ENCODE results near the gene BCAR3. TPM values are rescaled to one million over a fixed set of nuclear protein-coding genes. Genes with fewer than 3 reads are reported as not detected.

Gene BCAR3
- total RNA-seq, 1 experiment from 2014 or later, result 15.6 TPM

DNA sequence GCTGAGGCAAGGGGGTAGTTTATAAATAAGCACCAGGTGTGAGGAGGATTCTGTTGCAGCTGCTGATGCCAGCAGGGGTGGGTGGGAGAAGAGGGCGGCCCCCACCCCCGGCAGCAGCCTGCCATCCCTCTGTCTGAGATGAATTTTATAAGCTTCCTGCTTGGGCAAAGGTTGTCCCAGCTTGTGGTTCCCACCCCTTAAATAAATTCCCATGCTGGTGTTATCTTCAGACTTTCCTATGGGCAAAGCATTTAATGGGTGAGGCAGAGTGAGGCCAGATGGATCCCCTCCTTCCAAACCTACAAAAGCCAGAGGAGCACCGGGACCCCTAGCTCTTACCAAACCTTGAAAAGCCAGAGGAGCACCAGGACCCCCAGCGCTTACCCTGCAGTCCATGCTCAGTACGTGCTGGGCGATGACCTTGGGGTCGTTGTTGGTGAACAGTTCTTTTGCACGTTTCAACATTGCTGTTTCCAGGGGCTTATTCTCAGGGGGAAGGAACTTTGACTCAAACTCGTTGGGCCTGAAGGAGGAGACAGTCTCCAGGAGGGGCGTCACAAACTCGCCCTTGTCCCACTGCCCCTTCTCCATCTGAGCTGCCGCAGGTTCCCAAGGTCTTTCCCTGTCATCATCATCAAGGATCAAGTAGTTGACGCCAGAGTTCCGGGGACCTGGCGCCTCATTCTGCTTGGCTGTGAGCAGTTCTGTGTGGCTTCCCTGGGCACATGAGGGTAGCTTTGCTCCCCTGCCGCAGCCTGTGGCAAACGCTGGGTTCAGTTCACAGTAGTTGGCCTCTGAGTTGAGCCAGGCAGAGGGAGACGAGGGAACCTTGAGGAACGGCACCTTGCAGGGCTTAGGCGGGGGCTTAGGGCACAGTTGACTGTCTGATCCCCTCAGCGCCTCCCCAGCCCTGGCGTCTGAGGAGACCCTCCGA lies 99.5 kb downstream of the BCAR3 start:
- DNase-seq, result no peak
- Mint-ChIP-seq H3K4me3 (ENCODE audit: low read depth, unreplicated experiment) (no peak overlapping the region), H3K36me3 (ENCODE audit: insufficient read depth, unreplicated experiment) (peaks cover 51% of the 10 kb centered on the region), H3K9me3 (ENCODE audit: low read depth, unreplicated experiment) (no peaks in the 10 kb centered on the region), H3K27ac (ENCODE audit: unreplicated experiment) (no peak overlapping the region), H3K27me3 (ENCODE audit: unreplicated experiment) (no peaks in the 10 kb centered on the region), H3K4me1 (ENCODE audit: low read depth, unreplicated experiment) (peaks cover 58% of the 10 kb centered on the region)
- BruUV-seq (replicated peaks), result no TSS peak
- CTCF ChIA-PET, result interaction anchor here (0.6 kb wide), 1 partner anchor 27 kb away, joined by 8 read pairs; no protein-coding TSS in a partner anchor
- TF ChIP-seq, protein P1, sequence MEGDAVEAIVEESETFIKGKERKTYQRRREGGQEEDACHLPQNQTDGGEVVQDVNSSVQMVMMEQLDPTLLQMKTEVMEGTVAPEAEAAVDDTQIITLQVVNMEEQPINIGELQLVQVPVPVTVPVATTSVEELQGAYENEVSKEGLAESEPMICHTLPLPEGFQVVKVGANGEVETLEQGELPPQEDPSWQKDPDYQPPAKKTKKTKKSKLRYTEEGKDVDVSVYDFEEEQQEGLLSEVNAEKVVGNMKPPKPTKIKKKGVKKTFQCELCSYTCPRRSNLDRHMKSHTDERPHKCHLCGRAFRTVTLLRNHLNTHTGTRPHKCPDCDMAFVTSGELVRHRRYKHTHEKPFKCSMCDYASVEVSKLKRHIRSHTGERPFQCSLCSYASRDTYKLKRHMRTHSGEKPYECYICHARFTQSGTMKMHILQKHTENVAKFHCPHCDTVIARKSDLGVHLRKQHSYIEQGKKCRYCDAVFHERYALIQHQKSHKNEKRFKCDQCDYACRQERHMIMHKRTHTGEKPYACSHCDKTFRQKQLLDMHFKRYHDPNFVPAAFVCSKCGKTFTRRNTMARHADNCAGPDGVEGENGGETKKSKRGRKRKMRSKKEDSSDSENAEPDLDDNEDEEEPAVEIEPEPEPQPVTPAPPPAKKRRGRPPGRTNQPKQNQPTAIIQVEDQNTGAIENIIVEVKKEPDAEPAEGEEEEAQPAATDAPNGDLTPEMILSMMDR (IDR thresholded peaks at IDR 0.05; ENCODE audit: unreplicated experiment), result no peak
- intact Hi-C loops (cut with micrococcal nuclease; ENCODE audit: unreplicated experiment), result no loop called here

DNA sequence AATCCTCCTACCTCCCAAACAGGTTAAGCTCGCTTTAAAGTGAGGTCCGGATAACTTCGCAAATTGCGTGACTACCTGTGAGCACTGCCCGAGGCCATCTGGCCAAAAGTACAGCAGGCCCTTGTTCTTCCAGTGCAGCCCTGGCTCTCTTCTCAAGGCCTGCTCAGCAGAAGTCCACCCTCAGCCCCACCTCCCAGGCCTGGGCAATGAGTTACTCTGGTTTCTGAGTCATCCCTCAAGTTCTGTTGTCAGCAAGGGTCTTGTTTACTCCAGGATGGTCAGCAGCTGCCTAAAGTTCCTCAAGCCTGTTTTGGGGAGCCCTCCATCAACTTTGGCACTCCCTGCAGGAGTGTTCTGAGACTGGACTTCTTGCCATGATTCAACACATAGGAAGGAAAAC lies 101.7 kb downstream of the BCAR3 start:
- BruUV-seq (replicated peaks), result no TSS peak
- intact Hi-C loops (cut with micrococcal nuclease; ENCODE audit: unreplicated experiment), result no loop called here
- CTCF ChIA-PET, result interaction anchor here (0.6 to 1.4 kb wide), 7 partner anchors 12 to 266 kb away, joined by 3 to 6 read pairs (median 4); no protein-coding TSS in a partner anchor

DNA sequence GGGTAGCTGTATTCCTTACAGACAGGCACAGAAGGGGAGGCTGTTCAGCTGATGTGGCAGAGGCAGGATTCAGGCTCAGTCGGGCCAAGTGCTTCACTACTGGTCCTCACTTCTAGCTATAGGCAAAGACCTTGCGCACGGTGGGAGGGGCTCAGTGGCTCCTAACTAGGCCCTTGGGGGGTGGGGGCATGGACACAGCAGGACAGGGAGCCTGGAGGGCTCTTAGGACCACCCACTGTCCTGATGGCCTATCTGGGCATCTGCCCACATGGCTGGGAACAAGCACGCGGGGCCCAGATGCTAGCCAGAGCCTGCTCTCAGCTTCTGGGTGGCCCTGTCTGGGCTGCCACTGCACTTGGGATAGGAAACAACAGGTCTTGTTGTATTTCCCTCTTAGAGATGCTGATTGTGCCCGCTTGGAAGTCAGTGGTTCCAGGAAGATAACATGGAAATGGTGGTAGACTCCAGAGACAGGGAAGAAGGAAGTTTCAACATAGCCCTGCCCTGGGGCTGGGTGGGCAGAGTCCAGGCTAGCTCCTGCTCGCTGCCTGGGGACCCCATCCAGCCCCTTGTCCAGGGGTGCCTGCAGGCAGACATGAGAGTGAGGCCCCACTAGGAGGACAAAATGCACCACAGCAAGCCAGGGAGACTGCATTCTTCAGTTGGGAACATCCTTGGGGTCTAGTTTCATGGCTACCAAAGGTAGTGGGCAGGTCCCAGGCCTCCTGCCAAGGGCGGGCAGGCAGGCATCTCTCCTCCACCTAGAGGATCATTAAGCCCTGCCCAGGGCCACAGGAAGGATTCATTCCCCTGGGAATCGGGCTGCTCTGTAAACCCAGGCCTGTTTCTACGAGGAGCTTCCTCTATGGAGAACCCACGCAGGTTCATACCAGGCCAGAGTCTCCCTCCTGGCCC lies 102.5 kb downstream of the BCAR3 start:
- Mint-ChIP-seq H3K36me3 (ENCODE audit: insufficient read depth, unreplicated experiment) (peaks cover 64% of the 10 kb centered on the region), H3K27ac (ENCODE audit: unreplicated experiment) (peak overlapping the region; percentile 80)

More for the DNA sequence above, 101.7 kb downstream of the BCAR3 start:
- Mint-ChIP-seq H3K27ac (ENCODE audit: unreplicated experiment) (peak overlapping the region; percentile 80), H3K4me3 (ENCODE audit: low read depth, unreplicated experiment) (peak overlapping the region; percentile 26), H3K9me3 (ENCODE audit: low read depth, unreplicated experiment) (no peaks in the 10 kb centered on the region), H3K27me3 (ENCODE audit: unreplicated experiment) (no peaks in the 10 kb centered on the region), H3K36me3 (ENCODE audit: insufficient read depth, unreplicated experiment) (peaks cover 64% of the 10 kb centered on the region), H3K4me1 (ENCODE audit: low read depth, unreplicated experiment) (peaks cover 41% of the 10 kb centered on the region)
- peak; percentile 84 for DNase-seq
- TF ChIP-seq, protein P1 (IDR thresholded peaks at IDR 0.05; ENCODE audit: unreplicated experiment), result no peak

More for the DNA sequence above, 102.5 kb downstream of the BCAR3 start:
- TF ChIP-seq, protein P1 (IDR thresholded peaks at IDR 0.05; ENCODE audit: unreplicated experiment), result no peak
- CTCF ChIA-PET, result interaction anchor here (0.9 to 1.4 kb wide), 6 partner anchors 14 to 235 kb away, joined by 3 to 7 read pairs (median 6); no protein-coding TSS in a partner anchor
- H3K4me3 Mint-ChIP-seq (ENCODE audit: low read depth, unreplicated experiment), result peak overlapping the region; percentile 26
- peaks cover 38% of the 10 kb centered on the region for H3K4me1 Mint-ChIP-seq (ENCODE audit: low read depth, unreplicated experiment)
- H3K27me3 Mint-ChIP-seq (ENCODE audit: unreplicated experiment), result no peaks in the 10 kb centered on the region
- no peaks in the 10 kb centered on the region for H3K9me3 Mint-ChIP-seq (ENCODE audit: low read depth, unreplicated experiment)
- DNase-seq, result peak; percentile 35
- intact Hi-C loops (cut with micrococcal nuclease; ENCODE audit: unreplicated experiment), result no loop called here
- BruUV-seq (replicated peaks), result no TSS peak
